ENCODE measurements around the gene LYRM2. TPM values are rescaled to one million over a fixed set of nuclear protein-coding genes. Genes with fewer than 3 reads are reported as not detected.

Gene LYRM2, protein sequence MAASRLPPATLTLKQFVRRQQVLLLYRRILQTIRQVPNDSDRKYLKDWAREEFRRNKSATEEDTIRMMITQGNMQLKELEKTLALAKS
- total RNA-seq = 15.4 and 18.8 TPM in 2 replicates

GRCh38 chr6:89638320-89639195, at the start of gene LYRM2:
Gene LYRM2, minus strand, starts transcription at chr6:89638747. Its CDS starts 31 bp downstream, at chr6:89638716.

Other genes with a start within 250 kb of the LYRM2 start
- 0.16 and 3.2 TPM in 2 replicates for gene RRAGD, start 226.5 kb downstream of the LYRM2 start, total RNA-seq
- 1.7 and 6.9 TPM in 2 replicates for gene ANKRD6, start 205.6 kb downstream of the LYRM2 start, total RNA-seq
- gene MDN1, start 181.0 kb upstream of the LYRM2 start, total RNA-seq = 5.6 and 12.7 TPM in 2 replicates
- 7.2 and 14.4 TPM in 2 replicates for gene CASP8AP2, start 191.1 kb upstream of the LYRM2 start, total RNA-seq